Smooth muscle cell (in vitro differentiated cells): ENCODE results near the gene AGXT2. TPM values are rescaled to one million over a fixed set of nuclear protein-coding genes. Genes with fewer than 3 reads are reported as not detected.

Experiments
- DNase-seq: peaks from one replicate; lab custom pipeline; 2025; ENCODE audit not compliant: unreplicated experiment; lab: John Stamatoyannopoulos, UW
- H2AFZ ChIP-seq: fragments of 200-600 bp; sonication (generic); 2 replicates; pipeline ENCODE4 v1.6.0; 2016; ENCODE audit warnings: antibody characterized with exemption, low read depth, mild to moderate bottlenecking
- H3F3A ChIP-seq: fragments of 200-600 bp; sonication (generic); 2 replicates; pipeline ENCODE4 v1.6.0; 2017; ENCODE audit warnings: antibody characterized with exemption, low read depth
- H3K27ac ChIP-seq: fragments of 200-600 bp; sonication (generic); 2 replicates; pipeline ENCODE4 v1.5.1; 2016; ENCODE audit warnings: low read depth, mild to moderate bottlenecking
- H3K27me3 ChIP-seq: fragments of 200-600 bp; sonication (generic); 2 replicates; pipeline ENCODE4 v1.6.1; 2016; ENCODE audit warnings: low read depth, mild to moderate bottlenecking
- H3K36me3 ChIP-seq: fragments of 200-600 bp; sonication (generic); 2 replicates; pipeline ENCODE4 v1.5.1; 2016; ENCODE audit warnings: low read depth
- H3K4me1 ChIP-seq: fragments of 200-600 bp; sonication (generic); 2 replicates; pipeline ENCODE4 v1.5.1; 2016; ENCODE audit warnings: low read depth
- H3K4me2 ChIP-seq: fragments of 200-600 bp; sonication (generic); 2 replicates; pipeline ENCODE4 v1.6.0; 2016; ENCODE audit warnings: mild to moderate bottlenecking
- H3K4me3 ChIP-seq: fragments of 200-600 bp; sonication (generic); 2 replicates; pipeline ENCODE4 v1.5.1; 2016; ENCODE audit warnings: mild to moderate bottlenecking
- H3K79me2 ChIP-seq: fragments of 200-600 bp; sonication (generic); 2 replicates; pipeline ENCODE4 v1.6.0; 2016; ENCODE audit warnings: low read depth, mild to moderate bottlenecking
- H3K9ac ChIP-seq: fragments of 200-600 bp; sonication (generic); 2 replicates; pipeline ENCODE4 v1.6.0; 2016; ENCODE audit warnings: low read depth
- H3K9me3 ChIP-seq: fragments of 200-600 bp; sonication (generic); replicated peaks from 2 replicates; pipeline ENCODE4 v1.5.1; 2016; ENCODE audit warnings: low read depth
- H4K20me1 ChIP-seq: fragments of 200-600 bp; sonication (generic); 2 replicates; pipeline ENCODE4 v1.6.0; 2016; ENCODE audit warnings: low read depth
- WGBS: methylation state at CpG from one replicate; pipeline ENCODE4 v1.1.7; 2016; ENCODE audit warnings: low lambda C conversion rate; 5-methylcytosine and 5-hydroxymethylcytosine counted together
- polyA plus RNA-seq: library from polyadenylated mRNA; unstranded; fragments of >200 nt; fragmentation: Nextera tagmentation; extraction: Ambion mirVana; gene quantifications from 2 replicates; pipeline ENCODE4 v1.2.1, GENCODE V29; 2016
- total RNA-seq: library from RNA; depleted of rRNA; stranded (reverse); fragments of >200 nt; gene quantifications from 2 replicates; pipeline ENCODE4 v1.2.3, GENCODE V29; 2014
- TF ChIP-seq, protein P1 (sequence below): fragments of 200-600 bp; sonication (generic); IDR thresholded peaks from 2 replicates; pipeline ENCODE4 v1.5.1; 2017; ENCODE audit warnings: borderline replicate concordance, mild to moderate bottlenecking, antibody characterized with exemption; ENCODE audit not compliant: insufficient read depth, poor library complexity, severe bottlenecking

The AGXT2 gene
- total and polyA plus RNA-seq, 2 experiments from 2014 or later, result not detected

DNA sequence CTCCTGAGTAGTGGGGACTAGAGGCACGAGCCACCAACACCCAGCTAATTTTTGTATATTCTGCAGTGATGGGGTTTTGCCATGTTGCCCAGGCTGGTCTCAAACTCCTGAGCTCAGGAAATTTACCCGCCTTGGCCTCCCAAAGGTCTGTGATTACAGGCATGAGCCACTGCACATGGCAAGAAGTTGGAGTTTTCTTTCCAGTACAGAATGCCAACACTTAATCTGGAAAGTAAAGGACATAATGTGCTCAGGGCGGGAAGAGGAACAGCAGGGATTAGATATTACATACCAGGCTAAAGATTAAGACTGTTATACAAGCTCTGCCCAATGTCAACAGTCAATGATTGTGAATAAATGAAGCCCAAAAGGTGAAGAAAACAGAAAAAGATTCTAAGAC lies 47.2 kb upstream of the AGXT2 start:
- no peaks in the 10 kb centered on the region for H3K9me3 ChIP-seq
- DNase-seq, result no peak
- H3K4me2 ChIP-seq, result no peak overlapping the region
- no peak overlapping the region for H3K4me3 ChIP-seq
- H3K27me3 ChIP-seq, result no peaks in the 10 kb centered on the region
- H3K27ac ChIP-seq, result no peak overlapping the region
- H3F3A ChIP-seq, result no peaks in the 10 kb centered on the region
- peaks cover 4% of the 10 kb centered on the region for H3K4me1 ChIP-seq
- no peaks in the 10 kb centered on the region for H3K36me3 ChIP-seq
- TF ChIP-seq, protein P1, sequence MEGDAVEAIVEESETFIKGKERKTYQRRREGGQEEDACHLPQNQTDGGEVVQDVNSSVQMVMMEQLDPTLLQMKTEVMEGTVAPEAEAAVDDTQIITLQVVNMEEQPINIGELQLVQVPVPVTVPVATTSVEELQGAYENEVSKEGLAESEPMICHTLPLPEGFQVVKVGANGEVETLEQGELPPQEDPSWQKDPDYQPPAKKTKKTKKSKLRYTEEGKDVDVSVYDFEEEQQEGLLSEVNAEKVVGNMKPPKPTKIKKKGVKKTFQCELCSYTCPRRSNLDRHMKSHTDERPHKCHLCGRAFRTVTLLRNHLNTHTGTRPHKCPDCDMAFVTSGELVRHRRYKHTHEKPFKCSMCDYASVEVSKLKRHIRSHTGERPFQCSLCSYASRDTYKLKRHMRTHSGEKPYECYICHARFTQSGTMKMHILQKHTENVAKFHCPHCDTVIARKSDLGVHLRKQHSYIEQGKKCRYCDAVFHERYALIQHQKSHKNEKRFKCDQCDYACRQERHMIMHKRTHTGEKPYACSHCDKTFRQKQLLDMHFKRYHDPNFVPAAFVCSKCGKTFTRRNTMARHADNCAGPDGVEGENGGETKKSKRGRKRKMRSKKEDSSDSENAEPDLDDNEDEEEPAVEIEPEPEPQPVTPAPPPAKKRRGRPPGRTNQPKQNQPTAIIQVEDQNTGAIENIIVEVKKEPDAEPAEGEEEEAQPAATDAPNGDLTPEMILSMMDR, result no peak
- H3K79me2 ChIP-seq, result no peaks in the 10 kb centered on the region
- no peak overlapping the region for H3K9ac ChIP-seq
- no peak overlapping the region for H2AFZ ChIP-seq
- H4K20me1 ChIP-seq, result no peaks in the 10 kb centered on the region
- 77% methylated on average over 3 of the region's 3 CpGs for WGBS

DNA sequence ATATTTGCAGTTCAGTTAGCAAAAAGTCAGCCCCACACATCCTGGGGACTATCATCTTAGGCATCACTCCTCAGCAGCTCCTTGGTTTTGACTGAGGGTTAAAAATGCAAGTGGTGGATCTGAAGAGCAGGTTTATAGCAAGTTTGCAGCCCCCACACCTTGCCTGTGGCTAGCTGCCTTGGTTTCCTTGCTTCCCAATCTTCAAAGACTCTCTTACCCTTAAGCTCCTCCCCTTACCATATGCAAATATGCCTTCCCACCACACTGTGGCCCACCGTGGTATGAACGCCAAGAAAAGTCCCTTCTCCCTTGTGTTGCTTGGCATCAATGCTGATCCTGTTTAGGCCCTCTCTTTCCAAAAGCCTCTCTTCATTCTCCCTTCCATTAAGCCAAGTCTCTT lies 45.0 kb upstream of the AGXT2 start:
- Histone ChIP-seq H3K4me3 (no peak overlapping the region), H3K79me2 (no peaks in the 10 kb centered on the region), H4K20me1 (no peaks in the 10 kb centered on the region), H3K27ac (no peak overlapping the region), H3K27me3 (no peaks in the 10 kb centered on the region), H3K9ac (no peak overlapping the region), H3K4me2 (no peak overlapping the region), H3F3A (no peaks in the 10 kb centered on the region), H3K9me3 (no peaks in the 10 kb centered on the region), H2AFZ (no peak overlapping the region), H3K4me1 (peaks cover 4% of the 10 kb centered on the region), H3K36me3 (no peaks in the 10 kb centered on the region)
- DNase-seq, result no peak
- 79% methylated on average over 2 of the region's 2 CpGs for WGBS
- TF ChIP-seq, protein P1, result no peak

DNA sequence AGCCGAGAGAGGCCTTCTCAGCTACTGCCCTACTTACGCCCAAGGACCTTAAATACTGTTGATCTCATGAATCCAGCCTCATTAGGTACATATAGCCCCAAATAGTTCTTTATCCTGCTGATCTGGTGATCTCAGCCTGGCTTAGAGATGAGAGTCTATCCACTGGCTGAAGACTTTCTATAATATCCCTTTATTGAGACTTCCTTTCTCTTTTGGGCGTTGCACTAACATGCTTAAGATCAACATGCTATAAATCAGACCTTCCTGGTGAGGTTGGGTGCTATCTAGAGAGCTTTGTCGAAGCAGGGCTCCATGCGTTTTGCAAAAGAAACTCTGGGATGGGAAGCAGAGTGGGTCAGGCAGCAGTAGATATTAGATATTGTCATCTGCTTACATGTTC lies 44.0 kb upstream of the AGXT2 start:
- no peaks in the 10 kb centered on the region for H3K27me3 ChIP-seq
- no peak overlapping the region for H2AFZ ChIP-seq
- H3K4me2 ChIP-seq, result no peak overlapping the region
- H3K27ac ChIP-seq, result no peak overlapping the region
- no peak overlapping the region for H3K9ac ChIP-seq
- no peaks in the 10 kb centered on the region for H4K20me1 ChIP-seq
- DNase-seq, result no peak
- H3F3A ChIP-seq, result no peaks in the 10 kb centered on the region
- TF ChIP-seq, protein P1, result no peak
- no peaks in the 10 kb centered on the region for H3K9me3 ChIP-seq
- H3K36me3 ChIP-seq, result no peaks in the 10 kb centered on the region
- 75% methylated on average over 5 of the region's 5 CpGs for WGBS
- H3K79me2 ChIP-seq, result no peaks in the 10 kb centered on the region
- no peak overlapping the region for H3K4me3 ChIP-seq
- H3K4me1 ChIP-seq, result peaks cover 4% of the 10 kb centered on the region
